GM18498 (cell line): ENCODE data around the gene FAM131C.

ENCODE experiments used
- ATAC-seq: cut with Tn5 transposase; IDR thresholded peaks from one replicate; pipeline ENCODE4 v1.9.1; 2021; ENCODE audit warnings: mild to moderate bottlenecking, moderate library complexity; ENCODE audit not compliant: unreplicated experiment

Gene FAM131C, protein sequence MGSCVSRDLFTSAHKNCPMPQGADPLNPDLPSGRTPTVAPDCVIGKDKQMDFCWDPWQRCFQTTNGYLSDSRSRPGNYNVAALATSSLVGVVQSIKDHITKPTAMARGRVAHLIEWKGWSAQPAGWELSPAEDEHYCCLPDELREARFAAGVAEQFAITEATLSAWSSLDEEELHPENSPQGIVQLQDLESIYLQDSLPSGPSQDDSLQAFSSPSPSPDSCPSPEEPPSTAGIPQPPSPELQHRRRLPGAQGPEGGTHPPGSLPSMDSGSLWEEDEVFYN

DNA sequence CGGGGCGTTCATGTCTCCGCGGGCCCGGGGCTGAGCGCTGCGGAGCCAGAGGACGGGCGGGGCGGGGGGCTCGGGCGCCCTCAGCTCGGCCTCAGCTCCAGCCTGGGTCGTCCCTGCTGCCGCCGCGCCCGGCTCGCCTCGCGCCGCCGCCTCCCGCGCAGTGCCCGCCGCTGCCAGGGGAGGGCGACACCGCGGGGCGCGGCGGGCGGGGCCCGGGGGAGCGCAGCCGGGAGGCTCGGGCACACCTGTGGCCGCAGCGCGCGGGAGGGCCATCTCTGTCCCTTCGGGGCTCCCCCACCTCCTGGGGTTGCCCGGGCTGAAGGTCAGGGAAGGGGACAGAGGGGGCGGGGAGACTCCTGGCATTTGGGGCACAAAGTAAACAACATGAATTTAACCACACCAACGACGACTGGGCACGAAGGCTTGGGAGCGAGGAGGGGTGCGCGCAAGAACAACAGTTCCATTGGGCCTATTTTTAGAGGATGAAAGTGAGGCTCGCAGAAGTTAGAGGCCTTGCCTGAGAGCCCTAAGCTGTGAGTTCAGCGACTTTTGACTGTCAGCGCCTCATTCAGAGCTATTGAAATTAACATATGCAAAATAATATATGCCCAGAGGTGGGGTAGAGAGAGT, at the start of gene FAM131C:
TSS of gene FAM131C (minus strand) at position 162 of the 630 bp plus-strand sequence. CDS start 209 bp downstream, outside the sequence.
- ATAC-seq = no peak

DNA sequence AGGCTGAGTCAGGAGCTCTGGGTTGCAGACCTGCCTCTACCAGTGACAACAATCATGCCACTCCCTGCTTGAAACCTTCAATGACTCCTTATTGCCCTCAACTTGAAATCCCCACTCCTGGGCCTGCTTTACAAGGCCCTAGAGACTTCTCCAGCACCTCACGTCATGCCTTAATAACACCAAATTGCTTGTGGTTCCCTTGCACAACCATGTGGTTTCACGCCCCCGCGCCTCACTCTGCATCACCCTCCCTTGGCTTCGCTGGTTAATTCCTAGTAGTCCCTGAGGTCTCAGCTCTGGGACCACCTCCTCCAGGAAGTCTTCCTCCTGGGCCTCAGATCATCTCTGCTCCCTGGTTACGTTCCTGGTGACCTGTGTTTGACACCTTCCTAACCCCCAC, 49.5 kb upstream of the FAM131C start:
- ATAC-seq = no peak

DNA sequence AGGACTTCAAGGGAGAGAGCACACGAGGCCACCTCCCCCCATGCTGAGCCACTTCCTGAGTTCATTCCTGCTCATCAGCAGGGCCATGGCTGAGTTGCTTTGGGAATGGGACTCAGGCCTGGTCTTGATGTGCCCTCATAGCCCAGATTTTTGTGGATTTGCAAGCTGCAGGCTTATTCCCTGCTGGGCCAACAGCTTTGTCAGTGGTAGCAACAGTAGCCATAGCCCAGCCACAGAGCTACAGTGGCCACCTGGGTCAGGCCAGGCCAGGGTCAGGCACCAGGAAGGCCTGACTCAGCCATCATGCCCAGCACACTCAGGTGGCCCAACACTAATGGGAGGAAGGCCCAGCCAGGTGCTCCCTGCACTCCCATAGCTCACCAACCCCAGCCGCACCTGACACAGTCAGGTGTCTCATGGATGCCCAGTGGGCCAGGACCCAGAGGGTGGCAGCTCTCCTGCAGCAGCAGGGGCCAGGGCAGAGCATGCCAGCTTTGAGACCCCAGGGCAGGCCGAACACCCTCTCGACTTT, 49.0 kb upstream of the FAM131C start:
- ATAC-seq = no peak

DNA sequence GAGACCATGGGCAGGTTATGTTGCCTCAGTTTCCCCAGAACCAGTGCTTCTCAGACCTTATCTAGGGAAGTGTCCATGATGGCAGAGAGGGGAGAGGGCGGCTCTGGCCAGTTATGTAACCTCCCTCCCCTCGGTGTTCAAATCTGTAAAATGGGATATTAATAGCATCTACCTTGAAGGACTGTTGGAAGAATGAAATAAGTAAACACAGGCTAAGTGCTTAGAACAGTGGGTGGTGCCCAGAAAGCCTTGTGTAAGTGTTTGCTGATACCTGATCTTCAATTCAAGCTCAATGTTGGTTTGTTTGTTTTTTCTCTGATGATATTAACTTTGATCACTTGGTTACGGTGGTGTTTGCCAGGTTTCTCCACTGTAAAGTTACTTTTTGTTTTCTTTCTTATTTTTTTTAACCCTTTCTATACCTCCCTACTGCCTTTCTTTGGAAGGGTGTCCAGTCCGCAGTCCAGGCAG, 47.5 kb upstream of the FAM131C start:
- ATAC-seq = no peak

DNA sequence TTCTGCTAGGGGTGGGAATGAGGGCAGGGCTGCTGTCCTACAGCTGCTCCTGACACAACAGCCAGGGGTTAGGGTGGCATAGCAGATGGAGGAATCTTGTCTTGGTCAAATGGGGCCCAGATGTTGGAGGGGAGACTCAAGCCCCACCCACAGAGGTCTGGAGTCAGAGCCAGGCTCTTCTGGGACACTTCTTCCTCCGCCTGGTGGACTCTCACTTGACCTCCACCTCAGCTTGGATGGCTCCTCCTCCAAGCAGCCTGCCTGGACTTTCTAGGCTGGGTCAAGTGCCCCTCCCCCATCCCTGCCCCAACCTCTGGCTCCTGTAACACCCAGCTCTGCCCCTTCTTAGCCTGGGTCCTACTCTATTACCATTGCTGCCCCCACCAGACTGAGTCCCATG, 47.0 kb upstream of the FAM131C start:
- ATAC-seq = no peak

DNA sequence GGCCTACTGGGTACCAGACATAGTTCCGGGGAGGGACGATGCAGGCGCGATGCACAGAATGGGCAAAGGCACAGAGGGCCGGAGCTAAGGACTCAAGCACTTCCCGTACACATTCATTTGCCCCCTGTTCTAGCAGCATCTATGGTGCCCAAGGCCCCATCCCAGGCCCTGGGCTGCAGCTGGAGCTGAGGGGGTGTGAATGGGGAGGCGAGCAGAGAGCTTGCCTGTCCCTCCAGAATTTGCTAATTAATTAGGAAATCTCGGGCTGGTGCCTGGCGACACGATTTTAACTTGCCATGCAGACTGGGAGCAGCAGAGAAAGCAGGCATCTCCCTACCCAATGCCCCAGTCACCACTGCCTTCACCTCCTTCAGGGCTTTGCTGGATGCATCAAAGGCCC, 46.5 kb upstream of the FAM131C start:
- no peak for ATAC-seq

DNA sequence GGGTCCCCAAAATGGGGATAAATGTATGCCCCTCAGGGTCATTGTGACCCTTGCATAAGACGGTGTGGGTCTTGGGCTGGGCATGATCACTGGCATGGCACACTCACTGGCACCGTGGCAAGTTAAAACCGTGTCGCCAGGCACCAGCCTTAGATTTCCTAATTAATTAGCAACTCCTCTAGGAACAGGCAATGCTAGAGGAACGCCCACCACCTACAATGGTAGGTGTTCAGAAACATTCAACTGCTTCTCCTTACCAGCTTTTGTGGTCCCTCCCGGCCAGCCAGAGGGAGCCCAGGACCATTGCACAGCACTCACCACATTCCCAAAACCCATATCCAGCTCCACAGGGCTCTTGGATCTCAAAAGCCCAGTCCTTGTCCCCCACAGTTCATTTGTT, 46.1 kb upstream of the FAM131C start:
- no peak for ATAC-seq

DNA sequence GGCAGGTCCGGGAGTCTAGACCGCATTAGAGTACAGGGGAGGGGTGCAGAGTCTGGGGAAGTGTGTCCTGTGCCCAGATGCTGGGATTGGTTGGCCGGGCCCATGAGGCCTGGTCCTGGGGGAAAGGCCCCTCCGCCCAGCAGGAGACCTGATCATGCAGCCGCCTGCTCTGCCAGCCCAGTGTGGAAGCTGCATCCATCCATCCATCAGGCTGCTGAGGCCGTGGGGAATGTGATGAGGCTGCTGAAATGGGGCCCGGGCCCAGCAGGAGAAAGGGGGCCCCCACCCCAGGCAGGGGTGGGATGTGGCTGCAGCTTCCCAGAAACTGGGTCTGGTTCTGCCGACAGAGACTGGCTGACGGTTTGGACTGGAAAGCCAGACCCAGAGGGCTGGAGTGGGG, 45.3 kb upstream of the FAM131C start:
- no peak for ATAC-seq

DNA sequence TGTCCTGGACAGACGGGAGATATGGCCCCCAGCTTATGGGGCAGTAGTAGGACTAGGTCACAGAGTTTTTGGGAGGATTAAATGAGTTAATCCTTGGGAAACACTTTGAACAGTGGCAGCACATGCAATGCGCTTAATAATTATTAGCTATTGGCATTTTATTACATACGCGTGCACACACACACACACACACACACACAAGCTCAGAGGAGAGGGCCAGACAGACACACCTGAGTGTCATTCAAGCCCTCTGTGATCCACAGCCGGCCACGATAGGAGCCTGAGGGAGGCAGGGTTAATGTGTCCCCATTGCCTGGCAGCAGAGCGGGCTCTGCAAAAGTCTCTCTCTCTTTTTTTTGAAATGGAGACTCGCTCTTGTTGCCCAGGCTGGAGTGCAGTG, 44.5 kb upstream of the FAM131C start:
- ATAC-seq = no peak

DNA sequence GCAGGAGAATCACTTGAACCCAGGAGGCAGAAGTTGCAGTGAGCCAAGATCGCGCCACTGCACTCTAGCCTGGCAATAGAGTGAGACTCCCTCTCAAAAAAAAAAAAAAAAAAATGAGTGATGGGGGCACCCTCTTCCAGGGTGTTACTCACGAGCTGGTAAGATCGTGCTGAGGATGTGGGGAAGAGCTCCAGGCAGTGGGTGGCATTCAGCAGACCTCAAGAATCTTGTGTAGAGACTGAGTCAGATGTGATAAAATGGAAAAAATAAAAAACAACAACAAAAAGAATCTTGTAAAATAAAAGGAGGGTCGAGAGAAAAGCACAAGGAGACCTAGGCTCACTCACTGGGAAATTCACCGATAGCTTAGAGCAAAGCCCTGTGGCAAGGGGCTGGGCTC, 43.9 kb upstream of the FAM131C start:
- ATAC-seq = no peak

DNA sequence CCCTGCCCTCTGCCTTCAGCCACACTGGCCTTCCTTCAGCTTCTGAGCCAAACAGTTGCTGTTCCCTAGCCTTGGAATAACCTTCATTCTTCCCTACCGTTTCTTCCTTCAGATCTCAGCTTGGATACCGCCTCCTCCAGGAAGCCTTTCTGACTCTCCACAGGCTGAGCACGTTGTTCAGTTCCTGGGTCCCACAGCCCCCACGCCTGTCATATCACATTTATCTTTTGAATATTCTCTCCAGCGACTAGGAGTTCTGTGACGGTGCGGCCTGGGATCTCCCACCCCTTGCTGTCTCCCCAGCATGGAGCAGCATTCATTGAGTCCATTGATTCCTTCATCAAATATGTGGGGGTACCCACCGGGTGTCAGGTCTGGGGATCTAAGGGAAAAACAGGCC, 43.2 kb upstream of the FAM131C start:
- no peak for ATAC-seq

DNA sequence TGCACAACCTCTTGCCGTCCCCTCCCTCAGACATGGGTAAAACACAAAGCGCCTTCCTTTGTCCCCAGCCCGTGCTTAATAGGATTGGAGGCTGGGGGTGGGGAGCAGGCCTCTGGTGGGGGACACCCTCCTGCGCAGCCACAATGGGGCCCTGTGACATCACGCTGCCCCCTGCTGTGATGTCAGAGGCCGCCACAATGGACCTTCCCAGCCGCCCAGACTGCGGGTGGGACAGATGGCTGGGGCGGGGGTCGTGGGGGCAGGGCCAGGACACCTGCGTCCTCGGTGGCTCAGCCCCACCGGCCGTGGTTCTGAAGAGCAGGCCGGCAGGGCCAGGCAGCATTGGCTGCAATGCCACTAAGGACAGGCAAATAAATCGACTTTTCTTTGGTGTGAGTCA, 42.6 kb upstream of the FAM131C start:
- ATAC-seq = no peak

DNA sequence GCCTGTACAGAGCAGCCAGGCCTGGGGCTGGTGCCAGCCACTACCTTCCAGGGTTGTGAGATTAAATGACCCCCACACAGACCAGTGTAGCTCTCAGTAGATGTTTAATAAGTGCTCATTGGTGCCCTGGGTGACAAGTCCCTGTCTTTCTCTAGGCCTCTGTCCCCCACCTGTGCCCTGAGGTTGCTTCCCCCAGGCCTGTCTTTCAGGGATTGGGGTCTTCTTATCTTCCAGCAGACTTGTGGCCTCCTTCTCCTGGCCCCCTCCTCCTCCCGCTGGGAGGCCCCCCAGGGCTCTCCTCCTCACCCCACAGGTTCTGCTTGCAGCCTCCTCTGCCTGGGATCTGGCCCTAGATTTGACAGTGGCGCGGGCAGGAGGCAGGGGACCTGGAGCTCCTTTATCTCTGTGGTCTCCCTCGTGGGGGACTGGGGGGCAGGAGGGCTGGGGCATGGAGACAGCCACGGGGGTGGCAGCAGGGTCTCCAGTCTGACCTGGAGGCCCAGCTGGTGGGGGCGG, 42.1 kb upstream of the FAM131C start:
- ATAC-seq = no peak

DNA sequence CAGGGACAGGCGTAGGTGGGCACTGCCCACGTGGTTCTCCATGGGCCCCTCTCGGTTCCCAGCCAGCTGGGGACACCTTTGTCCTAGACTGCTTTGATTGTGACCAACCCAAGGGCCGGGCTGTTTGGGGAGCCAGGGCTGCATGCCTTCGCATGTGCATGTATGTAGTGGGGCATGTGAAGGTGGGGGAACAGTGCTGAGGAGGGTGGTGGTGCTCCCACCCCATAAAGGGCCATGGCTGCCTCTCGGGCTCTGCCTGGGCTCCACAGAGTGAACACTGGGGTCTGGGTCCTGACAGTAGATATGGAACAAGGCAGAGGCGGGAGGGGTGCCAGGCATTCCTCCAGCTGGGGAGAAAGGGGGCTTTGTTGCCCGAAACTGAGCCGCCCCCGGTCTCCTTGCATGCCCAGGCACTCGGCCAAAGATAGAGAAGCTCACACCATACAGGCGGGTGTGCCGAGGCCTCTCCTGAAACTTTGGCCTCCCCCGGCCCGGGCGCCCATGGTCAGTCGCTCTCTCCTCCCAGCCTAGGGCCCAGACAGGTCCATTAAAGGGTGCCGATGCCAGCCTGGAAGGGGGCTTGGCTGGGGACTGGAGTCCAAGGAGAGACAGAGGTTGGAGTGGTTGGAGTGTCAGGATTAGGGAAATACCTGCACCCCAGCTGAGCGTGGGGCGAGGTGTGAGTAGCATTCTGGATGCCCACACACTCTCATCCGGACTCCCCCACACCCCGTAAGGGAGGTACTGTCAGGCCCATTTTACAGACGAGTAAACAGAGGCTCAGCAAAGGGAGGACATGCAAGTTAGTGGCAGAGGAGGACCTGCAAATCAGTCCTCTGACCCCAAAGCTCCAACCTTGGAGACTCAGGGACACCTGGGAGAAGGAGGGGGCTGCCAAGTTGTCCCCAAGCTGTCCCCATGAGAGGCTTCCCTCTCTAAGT, 41.3 kb upstream of the FAM131C start:
- no peak for ATAC-seq

DNA sequence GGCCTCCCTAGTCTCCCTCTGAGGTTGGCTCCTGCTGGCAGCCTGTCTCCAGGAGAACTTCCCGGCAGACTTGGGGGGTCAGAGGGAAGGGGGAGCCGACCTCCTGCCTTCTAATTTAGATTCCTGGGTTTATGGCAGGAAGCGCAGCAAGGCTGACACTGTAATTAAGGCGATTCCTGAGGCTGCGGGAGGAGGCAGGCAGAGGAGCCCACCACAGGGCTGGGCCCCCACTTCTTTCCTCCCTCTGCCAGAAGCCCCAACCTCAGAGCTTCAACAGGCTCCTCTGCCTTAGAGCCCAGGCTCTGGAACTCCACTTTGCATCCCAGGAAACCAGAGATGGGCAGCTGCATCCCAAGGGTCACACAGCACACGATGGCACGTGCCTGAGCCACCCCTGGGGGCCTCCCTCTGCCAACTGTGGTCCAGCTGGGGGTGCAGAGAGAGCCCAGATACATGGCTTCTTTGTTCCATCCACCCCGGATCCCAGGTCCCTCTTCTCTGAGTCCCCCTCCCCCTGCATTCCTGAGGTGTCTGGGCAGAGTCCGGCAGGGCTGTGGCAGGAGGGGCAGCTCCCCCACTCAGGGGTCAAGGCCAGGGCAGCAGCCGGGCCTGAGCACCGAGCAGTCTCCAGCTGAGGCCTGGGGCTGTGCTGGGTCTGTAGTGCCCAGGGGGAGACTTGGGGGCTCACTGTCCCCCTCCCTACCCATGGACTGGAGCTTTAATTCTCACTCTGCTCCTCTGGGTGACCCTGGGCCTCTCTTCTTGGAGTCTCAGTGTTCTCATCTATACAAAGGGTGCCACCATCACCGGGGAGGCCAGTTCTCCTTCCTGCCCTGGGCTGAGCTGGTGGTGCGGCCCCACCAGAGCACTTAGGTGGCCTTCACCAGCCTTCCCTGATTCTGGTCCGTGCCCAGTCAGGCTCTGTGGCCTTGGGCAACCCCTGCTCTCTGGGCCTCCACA, 39.4 kb upstream of the FAM131C start:
- no peak for ATAC-seq

DNA sequence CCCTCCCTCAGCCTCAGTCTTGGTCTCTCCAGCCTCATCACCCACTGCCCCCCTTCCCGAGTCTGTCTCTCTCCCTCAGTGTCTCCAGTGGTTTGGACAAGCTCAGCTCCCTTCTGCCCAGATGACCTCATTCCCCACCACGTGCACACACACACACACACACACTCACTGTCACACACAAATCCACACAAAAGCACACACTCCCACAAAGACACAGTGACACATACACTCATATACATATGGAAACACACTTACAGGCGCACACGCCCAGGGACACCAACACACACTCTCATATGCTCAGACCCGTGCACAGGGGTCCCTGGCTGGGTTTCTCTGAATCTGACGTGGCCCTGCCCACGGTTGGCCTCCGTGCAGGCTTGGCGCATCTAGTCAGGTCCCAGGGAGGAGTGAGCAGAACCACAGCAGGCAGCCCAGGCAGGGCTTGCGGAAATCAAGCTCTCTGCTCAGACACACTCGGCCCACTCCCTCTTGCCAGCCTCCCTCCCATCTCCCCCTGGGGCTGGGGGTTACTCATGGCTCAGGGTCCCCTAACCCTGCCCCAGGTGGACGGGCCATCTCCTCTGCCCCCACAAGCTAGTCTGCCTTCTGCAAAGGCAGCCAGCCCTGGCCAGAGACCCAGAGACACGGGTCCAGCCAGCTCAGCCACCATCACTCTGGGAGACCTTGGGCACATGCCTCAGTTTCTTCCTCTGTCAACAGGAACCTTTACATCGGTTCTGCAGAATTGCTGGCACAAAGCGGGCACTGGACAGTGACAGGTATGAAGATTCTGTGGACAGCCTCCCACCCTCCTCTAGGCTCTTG, 38.5 kb upstream of the FAM131C start:
- no peak for ATAC-seq

DNA sequence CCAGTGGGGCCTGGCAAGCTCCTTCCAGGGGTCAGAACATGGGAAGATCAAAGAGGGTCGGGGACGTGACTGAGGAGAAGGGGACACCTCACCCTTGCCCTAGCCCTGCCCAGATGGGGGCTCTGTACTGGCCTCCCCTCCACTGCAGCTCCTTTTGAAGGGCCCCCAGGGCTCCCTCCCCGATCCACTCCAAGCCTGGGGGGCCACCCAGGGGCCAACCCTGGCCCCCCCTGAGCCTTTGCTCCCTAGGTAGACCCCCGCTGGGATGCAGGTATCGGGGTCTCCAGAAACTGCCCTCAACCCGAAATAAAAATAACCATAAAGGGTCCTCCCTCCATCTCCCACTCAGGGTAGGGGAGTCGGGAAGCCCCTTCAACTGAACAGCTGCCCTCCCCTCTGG, 37.4 kb upstream of the FAM131C start:
- no peak for ATAC-seq

DNA sequence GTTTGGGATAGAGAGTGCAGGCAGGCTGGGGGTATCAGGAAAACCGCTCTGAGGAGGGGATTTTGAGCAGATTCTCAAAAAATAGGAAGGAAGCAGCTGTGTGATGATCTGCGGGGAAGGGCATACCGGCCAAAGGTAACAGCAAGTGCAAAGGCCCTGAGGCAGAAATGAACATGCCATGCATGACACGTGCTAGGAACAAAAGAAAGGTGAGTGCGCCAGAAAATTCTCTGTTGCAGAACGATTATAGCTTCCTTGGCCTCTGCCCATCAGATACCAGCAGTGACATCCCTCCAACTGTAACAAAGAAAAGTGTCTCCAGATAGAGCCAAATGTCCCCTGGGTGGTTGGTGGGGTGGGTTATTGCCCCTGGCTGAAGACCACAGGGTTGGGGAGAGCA, 37.0 kb upstream of the FAM131C start:
- ATAC-seq = no peak

DNA sequence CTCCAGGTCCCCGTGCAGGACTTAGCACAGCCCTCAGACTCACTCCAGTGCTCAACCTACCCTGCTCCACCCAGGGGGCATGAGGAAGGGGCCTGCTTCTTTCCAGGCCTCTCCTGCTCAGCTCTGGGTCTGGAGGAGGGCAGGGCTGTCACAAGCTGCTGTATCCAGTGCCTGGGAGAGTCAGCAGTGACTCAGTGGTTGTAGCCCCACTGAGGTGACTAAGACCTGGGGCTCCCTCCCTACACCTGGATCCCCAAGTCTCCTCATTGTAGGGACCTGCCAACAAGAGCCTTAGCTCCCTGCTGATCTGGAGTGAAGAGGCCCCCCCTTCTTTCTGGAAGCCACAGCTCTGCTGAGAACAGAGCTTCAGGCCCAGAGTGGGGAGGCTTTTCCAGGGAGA, 36.1 kb upstream of the FAM131C start:
- ATAC-seq = no peak
